MM.1S (cell line): ENCODE data around the gene MICU1.

Experiments
- DNase-seq: peaks from one replicate; pipeline ENCODE4 v3.0.0-alpha.2; 2015
- H2AFZ ChIP-seq: fragments of 300-600 bp; sonication (generic); 2 replicates; pipeline ENCODE4 v1.6.0; 2016; ENCODE audit warnings: antibody characterized with exemption, low read length
- H3F3A ChIP-seq: fragments of 300-600 bp; sonication (generic); 2 replicates; pipeline ENCODE4 v1.6.1; 2016; ENCODE audit warnings: mild to moderate bottlenecking, antibody characterized with exemption, low read length, moderate library complexity, mixed read lengths; ENCODE audit not compliant: insufficient read depth
- H3K27ac ChIP-seq: fragments of 300-600 bp; sonication (generic); 2 replicates; pipeline ENCODE4 v1.5.1; 2016; ENCODE audit warnings: mild to moderate bottlenecking, low read length
- H3K27me3 ChIP-seq: fragments of 300-600 bp; sonication (generic); replicated peaks from 2 replicates; pipeline ENCODE4 v1.6.0; 2016; ENCODE audit warnings: low read length; ENCODE audit not compliant: insufficient read depth
- H3K36me3 ChIP-seq: fragments of 300-600 bp; sonication (generic); replicated peaks from 2 replicates; pipeline ENCODE4 v1.6.1; 2016; ENCODE audit warnings: mild to moderate bottlenecking, low read length, mixed read lengths; ENCODE audit not compliant: insufficient read depth
- H3K4me1 ChIP-seq: fragments of 300-600 bp; sonication (generic); 2 replicates; pipeline ENCODE4 v1.6.1; 2016; ENCODE audit warnings: low read length, mixed read lengths
- H3K4me2 ChIP-seq: fragments of 300-600 bp; sonication (generic); 2 replicates; pipeline ENCODE4 v1.6.0; 2016; ENCODE audit warnings: low read depth, low read length
- H3K4me3 ChIP-seq: fragments of 300-600 bp; sonication (generic); 2 replicates; pipeline ENCODE4 v1.5.1; 2016; ENCODE audit warnings: low read length, mixed read lengths
- H3K79me2 ChIP-seq: fragments of 300-600 bp; sonication (generic); 2 replicates; pipeline ENCODE4 v1.6.1; 2016; ENCODE audit warnings: mixed run types, low read length, mixed read lengths
- H3K9ac ChIP-seq: fragments of 300-600 bp; sonication (generic); 2 replicates; pipeline ENCODE4 v1.6.1; 2016; ENCODE audit warnings: low read length, mixed read lengths
- H3K9me2 ChIP-seq: fragments of 300-600 bp; sonication (generic); replicated peaks from 2 replicates; pipeline ENCODE4 v1.6.1; 2016; ENCODE audit warnings: mild to moderate bottlenecking, low read length, mixed read lengths; ENCODE audit not compliant: insufficient read depth
- H3K9me3 ChIP-seq: fragments of 300-600 bp; sonication (generic); replicated peaks from 2 replicates; pipeline ENCODE4 v1.6.1; 2016; ENCODE audit warnings: mild to moderate bottlenecking, low read length, mixed read lengths; ENCODE audit not compliant: insufficient read depth
- H4K20me1 ChIP-seq: fragments of 300-600 bp; sonication (generic); 2 replicates; pipeline ENCODE4 v1.6.1; 2016; ENCODE audit warnings: mild to moderate bottlenecking, low read length, moderate library complexity, mixed read lengths; ENCODE audit not compliant: insufficient read depth
- EZH2 ChIP-seq: fragments of 300-600 bp; sonication (generic); optimal IDR thresholded peaks from 2 replicates; pipeline ENCODE3; 2017; ENCODE audit warnings: low read depth, mild to moderate bottlenecking, antibody characterized with exemption, low read length, mixed read lengths
- EZH2phosphoT487 ChIP-seq: fragments of 300-600 bp; sonication (generic); IDR thresholded peaks from 2 replicates; pipeline ENCODE4 v1.6.1; 2018; ENCODE audit warnings: antibody characterized with exemption, low read length
- TF ChIP-seq, protein P1 (sequence below): fragments of 300-600 bp; sonication (generic); IDR thresholded peaks from 2 replicates; pipeline ENCODE4 v1.5.1; 2016; ENCODE audit warnings: antibody characterized with exemption, low read length, mixed read lengths

The MICU1 gene

DNA sequence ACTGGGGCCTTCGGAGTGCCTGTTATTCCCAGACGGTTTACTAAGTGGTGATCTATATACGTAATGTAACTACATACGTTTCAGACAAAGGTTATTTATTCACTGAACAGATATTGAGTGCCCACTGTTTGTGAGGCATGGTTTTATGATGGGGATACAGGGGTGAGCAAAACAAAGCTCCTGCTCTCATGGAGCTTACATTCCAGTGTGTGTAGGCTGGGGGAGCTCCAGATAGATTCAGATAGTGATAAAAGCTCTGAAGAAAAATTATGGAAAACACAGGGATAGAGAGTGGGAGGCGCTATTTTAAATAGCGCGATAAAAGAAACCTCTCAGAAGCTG, 270.7 kb downstream of the MICU1 start:
- H3K9ac ChIP-seq: peak overlapping the region; percentile 97; the same call in 1 of the 2 replicates
- peaks cover 6% of the 10 kb centered on the region for H3K4me1 ChIP-seq
- no peaks in the 10 kb centered on the region for H3F3A ChIP-seq
- no peaks in the 10 kb centered on the region for H4K20me1 ChIP-seq
- H3K9me3 ChIP-seq: no peaks in the 10 kb centered on the region
- H3K4me3 ChIP-seq: peak overlapping the region; percentile 95
- no peaks in the 10 kb centered on the region for H3K9me2 ChIP-seq
- no peaks in the 10 kb centered on the region for H3K27me3 ChIP-seq
- no peaks in the 10 kb centered on the region; the same call in 1 of the 2 replicates for H3K36me3 ChIP-seq
- no peak for DNase-seq
- peak overlapping the region; percentile 83 for H2AFZ ChIP-seq
- TF ChIP-seq, protein P1, sequence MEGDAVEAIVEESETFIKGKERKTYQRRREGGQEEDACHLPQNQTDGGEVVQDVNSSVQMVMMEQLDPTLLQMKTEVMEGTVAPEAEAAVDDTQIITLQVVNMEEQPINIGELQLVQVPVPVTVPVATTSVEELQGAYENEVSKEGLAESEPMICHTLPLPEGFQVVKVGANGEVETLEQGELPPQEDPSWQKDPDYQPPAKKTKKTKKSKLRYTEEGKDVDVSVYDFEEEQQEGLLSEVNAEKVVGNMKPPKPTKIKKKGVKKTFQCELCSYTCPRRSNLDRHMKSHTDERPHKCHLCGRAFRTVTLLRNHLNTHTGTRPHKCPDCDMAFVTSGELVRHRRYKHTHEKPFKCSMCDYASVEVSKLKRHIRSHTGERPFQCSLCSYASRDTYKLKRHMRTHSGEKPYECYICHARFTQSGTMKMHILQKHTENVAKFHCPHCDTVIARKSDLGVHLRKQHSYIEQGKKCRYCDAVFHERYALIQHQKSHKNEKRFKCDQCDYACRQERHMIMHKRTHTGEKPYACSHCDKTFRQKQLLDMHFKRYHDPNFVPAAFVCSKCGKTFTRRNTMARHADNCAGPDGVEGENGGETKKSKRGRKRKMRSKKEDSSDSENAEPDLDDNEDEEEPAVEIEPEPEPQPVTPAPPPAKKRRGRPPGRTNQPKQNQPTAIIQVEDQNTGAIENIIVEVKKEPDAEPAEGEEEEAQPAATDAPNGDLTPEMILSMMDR: no peak
- TF ChIP-seq EZH2 (no peak), EZH2phosphoT487 (no peak)
- peak overlapping the region; percentile 90; the same call in 1 of the 2 replicates for H3K27ac ChIP-seq
- peak overlapping the region; percentile 72 for H3K4me2 ChIP-seq
- peaks cover 41% of the 10 kb centered on the region for H3K79me2 ChIP-seq

DNA sequence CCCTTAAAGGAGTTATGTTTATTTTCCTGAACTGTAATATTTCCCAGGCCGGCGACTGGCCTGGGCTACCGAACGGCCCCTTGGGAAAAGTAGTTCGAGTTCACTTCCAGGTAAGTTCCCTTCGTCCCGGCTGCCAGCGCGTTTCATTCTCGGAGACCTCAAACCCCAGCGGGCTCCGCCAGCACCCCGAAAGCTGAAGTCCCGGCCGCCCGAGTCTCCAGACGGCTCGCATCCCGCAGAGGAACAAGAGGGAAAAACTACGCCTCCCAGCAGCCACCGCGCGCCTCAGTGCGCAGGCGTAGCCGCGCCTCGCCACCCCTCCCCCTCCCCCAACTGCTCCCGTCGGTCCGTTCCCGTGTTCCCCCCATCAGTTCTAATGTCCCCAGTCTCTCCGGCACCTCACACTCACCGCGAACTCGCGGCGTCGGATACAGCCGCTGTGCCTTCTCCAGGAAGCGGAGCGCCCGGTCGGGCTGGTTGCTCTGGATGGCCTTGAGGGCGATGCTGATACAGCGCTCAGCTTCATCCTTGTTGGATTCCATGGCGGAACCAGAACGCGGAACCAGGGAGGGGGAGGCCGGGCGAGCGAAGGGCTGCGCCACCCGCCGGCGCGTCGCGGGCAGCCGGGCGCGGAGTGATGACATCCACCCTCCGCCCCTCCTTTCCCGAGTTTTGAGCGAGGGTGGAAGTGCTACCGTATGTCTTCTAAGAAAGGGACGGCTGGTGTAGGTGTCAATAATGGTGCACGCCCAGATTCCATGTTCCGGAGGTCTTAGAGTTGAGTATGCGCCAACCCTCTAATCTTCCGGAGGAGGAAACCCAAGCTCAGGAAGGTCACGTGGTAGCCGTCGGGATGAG, 271.3 kb downstream of the MICU1 start, which contains the start of gene DNAJB12:
DNAJB12 (minus strand) TSS at position 564 of the 858 bp plus-strand sequence; CDS start at position 542, 22 bp downstream.
- no peaks in the 10 kb centered on the region for H4K20me1 ChIP-seq
- peak within 1 kb of the TSS; percentile 90 for H3K27ac ChIP-seq
- peak within 1 kb of the TSS; percentile 83 for H2AFZ ChIP-seq
- no peaks in the 10 kb centered on the region for H3K9me3 ChIP-seq
- H3K9ac ChIP-seq: peak within 1 kb of the TSS; percentile 97
- no peaks in the 10 kb centered on the region for H3K9me2 ChIP-seq
- H3K79me2 ChIP-seq: peaks cover 47% of the 10 kb centered on the region
- H3K4me2 ChIP-seq: peak within 1 kb of the TSS; percentile 86
- no peaks in the 10 kb centered on the region for H3F3A ChIP-seq
- H3K4me1 ChIP-seq: peaks cover 6% of the 10 kb centered on the region
- H3K4me3 ChIP-seq: peak within 1 kb of the TSS; percentile 95
- no peaks in the 10 kb centered on the region; the same call in 1 of the 2 replicates for H3K36me3 ChIP-seq
- no peak for TF ChIP-seq EZH2
- TF ChIP-seq, protein P1: 0 out of 2 replicates have a peak, but pooled peaks have one; percentile 3
- DNase-seq: peak; percentile 92
- H3K27me3 ChIP-seq: no peaks in the 10 kb centered on the region

GRCh38 chr10:72353965-72354355, 271.9 kb downstream of the MICU1 start:
- Histone ChIP-seq H3K9me3 (no peaks in the 10 kb centered on the region), H2AFZ (peak overlapping the region; percentile 83), H3K4me3 (peak overlapping the region; percentile 95), H3K79me2 (peaks cover 51% of the 10 kb centered on the region), H3K4me1 (peaks cover 6% of the 10 kb centered on the region), H3K27ac (peak overlapping the region; percentile 90; the same call in 1 of the 2 replicates), H3K27me3 (no peaks in the 10 kb centered on the region), H3K9ac (peak overlapping the region; percentile 97), H4K20me1 (no peaks in the 10 kb centered on the region), H3K9me2 (no peaks in the 10 kb centered on the region), H3F3A (no peaks in the 10 kb centered on the region), H3K4me2 (peak overlapping the region; percentile 86), H3K36me3 (no peaks in the 10 kb centered on the region; the same call in 1 of the 2 replicates)
- no peak for DNase-seq
- no peak for TF ChIP-seq EZH2phosphoT487
- TF ChIP-seq, protein P1: no peak
- no peak for TF ChIP-seq EZH2
